OCI-LY7 (cell line): Measurements from ENCODE around the gene TDRD9.

Experiments
- CTCF ChIP-seq: fragments of 200-600 bp; sonication (generic); conservative IDR thresholded peaks from 2 replicates; pipeline ENCODE4 v1.5.1; 2014; ENCODE audit warnings: mild to moderate bottlenecking, antibody characterized with exemption, low read length, moderate library complexity, mixed read lengths
- EZH2phosphoT487 ChIP-seq: fragments of 200-600 bp; sonication (generic); IDR thresholded peaks from 2 replicates; pipeline ENCODE4 v1.6.1; 2018; ENCODE audit warnings: low read depth, borderline replicate concordance, mild to moderate bottlenecking, mixed run types, antibody characterized with exemption, low read length, moderate library complexity, mixed read lengths

DNA sequence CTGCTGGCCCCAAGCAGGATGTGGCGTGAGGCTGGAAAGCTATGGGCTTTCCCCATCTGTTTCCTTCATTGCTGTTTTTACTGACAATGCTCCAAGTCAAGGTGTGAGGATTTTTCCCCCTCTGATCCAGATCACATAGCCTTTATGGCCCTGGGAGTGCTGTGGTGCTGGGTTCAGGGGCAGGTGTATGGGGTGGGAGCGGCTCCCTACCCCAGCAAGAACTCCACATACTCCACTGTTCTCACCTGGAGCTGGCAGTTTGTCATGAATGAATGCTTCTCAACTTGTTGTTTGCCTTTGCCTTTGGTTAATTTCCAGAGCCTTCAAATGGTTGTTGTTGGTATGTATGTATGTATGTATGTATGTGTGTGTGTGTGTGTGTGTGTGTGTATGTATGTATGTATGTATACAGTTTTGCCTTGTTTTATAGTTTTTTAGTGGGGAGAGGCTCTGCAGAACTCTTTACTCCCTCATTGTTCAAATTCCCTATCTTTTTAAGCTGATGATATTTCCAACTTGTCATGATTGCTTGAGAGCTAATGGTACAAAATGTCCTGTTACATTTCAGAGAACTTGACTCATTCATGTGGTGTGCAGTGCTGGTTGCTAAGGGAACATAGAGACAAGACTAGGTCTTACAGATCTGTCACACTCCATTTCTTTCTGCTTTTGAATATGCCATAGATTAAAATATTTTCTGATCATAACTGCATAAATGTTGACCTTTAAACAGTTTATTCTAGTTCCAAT lies 120.7 kb downstream of the TDRD9 start:
- TF ChIP-seq CTCF (no peak), EZH2phosphoT487 (no peak)
